T-helper 22 cell (primary cell): Measurements from ENCODE around the gene ODF2L.
"Not testable (repeated sequence)": the region's sequence is repeated elsewhere in the genome, so short reads cannot be mapped to it uniquely, and the experiment has no call there.

Experiments
- DNase-seq: peaks from one replicate; pipeline ENCODE4 v3.0.0-alpha.2; 2020; ENCODE audit warnings: low read depth

Gene ODF2L

DNA sequence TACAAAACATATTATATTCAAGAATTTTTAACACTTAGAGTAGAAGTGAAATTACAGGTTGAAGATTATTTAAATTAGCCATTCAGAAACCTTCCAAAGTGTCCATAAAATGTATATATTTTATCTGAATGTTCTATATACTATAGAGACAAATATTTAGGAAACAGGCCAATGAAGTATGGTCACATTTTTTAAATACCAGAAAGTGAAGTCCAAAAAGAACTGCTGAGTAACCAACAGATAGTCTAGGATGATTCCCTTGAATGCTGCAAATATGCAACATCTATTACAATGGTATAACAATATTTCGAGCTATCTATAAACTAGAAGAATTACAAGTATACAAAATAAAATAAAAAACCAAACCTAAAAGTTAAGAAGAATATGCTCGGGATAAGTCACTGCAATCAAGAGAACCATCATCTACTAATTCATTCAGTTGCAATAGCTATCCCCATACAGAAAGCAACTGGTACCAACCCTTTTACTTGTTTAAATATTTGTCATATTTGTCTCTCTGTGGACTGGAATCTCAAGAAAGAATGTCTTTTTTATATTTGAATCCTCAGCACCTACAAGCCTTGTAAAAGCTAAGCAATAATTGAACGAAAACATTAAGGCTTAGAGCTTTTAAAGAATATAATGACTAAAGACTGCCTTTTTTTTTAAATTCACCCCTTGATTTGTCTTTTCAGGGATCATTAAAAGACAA lies 8.1 kb downstream of the ODF2L start:
- no peak for DNase-seq

- no peak for DNase-seq
These were observed 13.2 kb downstream of the ODF2L start for GRCh38 chr1:86382878-86383277.

- DNase-seq: no peak
These were observed 14.9 kb downstream of the ODF2L start for GRCh38 chr1:86381223-86381622.

DNA sequence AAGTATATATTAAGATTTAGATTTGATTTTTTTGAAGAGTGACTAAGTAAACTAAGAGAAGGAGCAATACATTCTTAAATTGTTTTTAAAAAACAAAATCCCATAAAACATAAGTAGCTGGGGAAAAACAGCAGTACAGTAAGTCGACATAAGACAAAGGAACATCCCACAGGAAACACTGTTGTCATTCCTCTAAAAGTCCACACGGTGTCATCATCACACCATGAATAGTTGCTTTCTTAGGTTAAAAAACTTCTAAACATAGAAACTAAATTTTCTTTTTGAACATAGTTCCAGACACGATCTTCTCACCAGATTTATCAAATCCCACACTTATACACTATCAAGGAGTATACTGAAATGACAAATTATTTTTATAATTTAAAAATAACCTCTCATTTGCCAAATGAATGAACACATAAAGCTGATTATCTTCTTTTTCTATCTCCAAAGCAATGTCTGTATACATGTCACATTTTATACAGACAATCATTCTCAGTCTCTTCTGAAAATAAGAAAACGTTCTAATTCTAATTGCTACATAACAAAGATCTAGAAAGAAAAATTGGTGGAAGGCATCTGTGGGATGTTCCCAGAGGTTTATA lies 15.8 kb downstream of the ODF2L start:
- DNase-seq: no peak

- no peak for DNase-seq
These were observed 17.3 kb downstream of the ODF2L start for GRCh38 chr1:86378813-86379212.

GRCh38 chr1:86377341-86377740 lies 18.8 kb downstream of the ODF2L start:
- DNase-seq: no peak

DNA sequence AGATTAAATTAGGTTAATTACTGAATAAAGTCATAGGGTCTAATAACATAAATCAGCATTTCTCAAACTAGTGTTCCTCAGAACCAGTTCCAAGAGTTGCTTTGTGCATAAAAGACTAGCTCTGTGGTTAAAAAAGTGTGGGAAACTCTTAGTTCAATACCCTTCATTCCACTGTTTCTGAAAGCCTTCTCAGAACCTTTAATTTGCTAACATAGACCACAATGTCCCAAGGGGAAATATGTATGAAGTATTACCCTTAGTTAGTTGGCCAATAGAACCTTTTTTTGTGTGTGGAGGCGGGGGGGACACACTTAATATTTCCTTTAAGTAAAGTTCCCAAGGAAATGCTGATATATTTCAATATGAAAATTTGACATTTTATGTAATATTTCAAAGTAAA lies 20.4 kb downstream of the ODF2L start:
- no peak for DNase-seq

- no peak for DNase-seq
These were observed 25.5 kb downstream of the ODF2L start for GRCh38 chr1:86370601-86371022.

DNA sequence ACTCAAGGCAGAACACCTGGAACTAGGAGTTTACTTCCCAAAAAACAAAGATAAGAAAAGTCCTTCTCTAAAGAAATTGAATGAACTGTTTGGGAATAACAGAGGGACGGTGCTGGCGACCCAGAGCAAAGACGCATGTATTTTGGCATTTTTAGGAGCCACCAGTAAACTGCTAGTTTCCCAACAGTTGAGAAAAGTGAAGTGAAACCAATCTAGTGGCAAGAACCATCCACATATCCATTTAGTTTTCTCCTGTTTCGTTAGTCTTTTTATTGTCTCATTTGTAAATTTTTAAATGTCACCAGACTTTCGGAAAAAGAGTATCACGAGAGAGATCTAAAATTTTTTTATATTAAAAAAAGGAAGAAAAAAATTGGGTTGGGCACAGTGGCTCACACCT lies 30.2 kb downstream of the ODF2L start:
- DNase-seq: no peak

- no peak for DNase-seq
These were observed 33.3 kb downstream of the ODF2L start for GRCh38 chr1:86362807-86363206.

DNA sequence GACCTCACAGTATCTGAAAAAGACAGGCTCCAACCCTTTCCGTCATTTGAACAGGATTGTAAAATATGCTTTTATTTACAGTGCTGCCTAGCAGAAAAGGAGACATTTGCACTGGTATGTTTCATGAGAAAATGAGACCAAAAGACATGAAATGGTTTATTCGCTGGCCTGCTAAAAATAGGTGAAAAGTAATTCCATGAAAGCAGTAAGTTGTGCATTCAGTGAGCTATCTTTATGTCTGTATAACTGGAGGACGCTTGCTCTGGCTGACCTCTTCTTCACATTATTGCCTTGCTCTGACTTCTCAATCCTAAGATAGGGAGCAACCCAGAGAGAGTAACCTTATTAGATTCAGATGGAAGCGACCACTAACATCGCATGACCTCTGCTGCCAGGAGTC lies 38.3 kb downstream of the ODF2L start:
- no peak for DNase-seq

GRCh38 chr1:86356247-86356646 lies 39.9 kb downstream of the ODF2L start:
- DNase-seq: no peak

- no peak for DNase-seq
These were observed 44.0 kb downstream of the ODF2L start for GRCh38 chr1:86352086-86352485.

GRCh38 chr1:86350230-86350629 lies 45.9 kb downstream of the ODF2L start:
- DNase-seq: not testable (repeated sequence)

- no peak for DNase-seq
These were observed 49.7 kb downstream of the ODF2L start for GRCh38 chr1:86346388-86346787.

DNA sequence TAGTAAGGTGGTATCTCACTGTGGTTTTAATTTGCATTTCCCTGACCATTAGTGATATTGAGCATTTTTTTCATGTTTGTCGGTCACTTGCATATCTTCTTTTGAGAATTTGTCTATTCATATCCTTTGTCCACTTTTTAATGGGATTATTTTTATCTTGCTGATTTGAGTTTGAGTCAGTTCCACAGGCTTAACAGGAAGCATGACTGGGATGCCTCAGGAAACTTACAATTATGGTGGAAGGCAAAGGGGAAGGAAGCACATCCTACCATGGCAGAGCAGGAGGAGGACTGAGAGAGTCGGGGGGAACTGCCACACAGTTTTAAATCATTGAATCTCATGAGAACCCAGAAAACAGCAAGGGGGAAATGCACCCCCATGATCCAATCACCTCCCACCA lies 51.1 kb downstream of the ODF2L start:
- DNase-seq: no peak

- DNase-seq: no peak
These were observed 56.2 kb downstream of the ODF2L start for GRCh38 chr1:86339906-86340305.

DNA sequence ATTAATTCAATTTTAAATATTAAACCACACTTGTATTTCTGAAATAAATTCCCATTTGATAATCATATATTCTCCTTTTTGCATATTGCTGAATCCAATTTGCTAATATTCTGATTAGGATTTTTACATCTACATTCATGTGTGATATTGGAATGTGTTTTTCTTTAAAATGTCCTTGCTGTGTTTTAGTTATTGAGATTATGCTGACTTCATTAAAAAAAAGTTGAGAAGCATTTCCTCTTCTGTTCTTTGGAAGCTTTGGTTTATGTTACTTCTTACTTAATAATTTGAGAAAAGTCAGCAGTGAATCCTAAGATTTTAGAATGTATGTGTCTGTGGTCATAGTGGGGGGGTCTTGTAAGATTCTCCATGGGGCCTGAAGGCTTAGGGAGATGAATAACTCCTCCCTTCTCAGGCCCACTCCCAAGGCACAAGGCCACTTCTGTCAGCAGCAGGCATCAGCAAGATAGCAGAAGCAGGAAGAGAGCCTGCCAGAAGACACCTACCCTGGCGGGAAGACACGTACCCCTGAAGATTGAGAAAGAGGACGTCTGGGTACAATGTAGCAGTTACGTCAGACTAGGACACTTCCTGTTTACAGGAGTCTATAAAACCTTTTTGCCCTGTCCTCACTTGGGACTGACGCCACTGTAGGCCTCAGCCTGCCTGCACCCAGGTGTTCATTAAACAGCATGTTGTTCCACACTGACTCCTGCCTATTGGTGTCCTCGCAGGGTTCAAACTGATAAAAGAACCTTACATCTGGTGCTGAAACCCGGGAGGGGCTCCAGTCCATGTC lies 56.9 kb downstream of the ODF2L start:
- no peak for DNase-seq

DNA sequence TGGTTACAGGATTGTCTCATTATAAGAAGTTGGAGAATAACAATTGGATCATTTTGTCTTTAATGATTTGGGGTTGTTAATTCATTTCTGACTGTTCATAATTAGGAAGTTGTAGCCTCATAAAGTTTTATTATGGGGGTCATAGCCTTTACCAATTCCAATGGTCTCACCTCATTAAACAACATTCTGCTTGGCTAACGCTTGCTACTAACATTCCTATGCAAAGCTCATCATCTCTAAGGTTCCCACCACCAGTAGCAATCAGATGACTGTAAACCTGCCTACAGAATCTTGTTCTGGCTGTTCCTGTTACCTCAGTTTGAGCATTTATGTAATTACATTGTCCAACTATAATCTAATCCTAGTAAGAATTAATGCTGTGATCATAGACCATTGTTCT lies 60.2 kb downstream of the ODF2L start:
- no peak for DNase-seq

DNA sequence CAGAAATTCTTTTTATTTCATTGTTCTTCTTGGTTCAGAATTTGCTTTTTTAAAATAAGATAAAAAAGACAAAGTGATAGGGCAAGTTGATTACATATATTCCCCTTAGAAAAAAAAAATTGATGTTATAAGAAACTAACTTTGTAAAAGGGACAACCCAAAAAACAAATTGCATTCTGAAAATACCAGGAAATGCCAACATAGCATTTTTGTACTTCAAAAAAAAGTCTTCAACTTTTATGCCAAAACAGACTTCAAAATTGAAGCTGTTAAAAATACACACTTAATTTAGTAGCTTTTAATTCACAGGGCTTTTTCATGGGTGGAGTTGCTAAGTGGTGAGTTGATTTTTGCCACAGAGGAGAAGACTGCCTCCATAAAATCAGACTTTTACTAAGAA lies 70.9 kb downstream of the ODF2L start:
- DNase-seq: no peak

DNA sequence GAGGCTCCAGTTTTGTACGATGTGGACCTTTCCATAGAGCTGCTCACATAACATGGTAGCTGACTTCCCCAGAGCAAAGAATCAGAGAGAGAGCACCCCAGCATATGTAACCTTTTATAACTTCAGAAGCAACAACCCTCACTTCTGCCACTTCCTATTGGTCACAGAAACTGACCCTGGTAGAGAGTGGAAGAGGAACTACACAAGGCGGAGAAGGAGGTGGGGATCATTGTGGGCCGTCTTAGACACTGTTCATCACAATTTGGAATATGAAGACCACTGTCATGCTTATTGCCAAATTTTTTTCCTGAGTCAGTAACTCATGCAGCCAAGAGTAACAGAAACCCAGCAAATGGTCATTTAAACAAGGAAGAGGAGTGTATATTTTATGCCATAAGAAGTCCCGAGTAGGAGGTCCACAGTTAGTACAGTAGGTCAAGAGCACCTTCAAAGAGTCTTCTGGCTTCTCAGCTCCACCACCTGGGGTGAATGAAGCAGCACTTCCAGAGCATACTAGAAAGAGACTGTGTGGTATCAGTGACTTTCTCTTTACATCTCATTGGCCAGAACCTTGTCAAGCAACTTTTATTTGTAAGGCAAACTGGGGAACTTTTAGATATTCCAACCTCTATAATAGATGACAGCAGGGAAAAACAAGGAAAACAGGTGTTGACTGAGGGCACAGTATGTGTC lies 71.8 kb downstream of the ODF2L start:
- no peak for DNase-seq

DNA sequence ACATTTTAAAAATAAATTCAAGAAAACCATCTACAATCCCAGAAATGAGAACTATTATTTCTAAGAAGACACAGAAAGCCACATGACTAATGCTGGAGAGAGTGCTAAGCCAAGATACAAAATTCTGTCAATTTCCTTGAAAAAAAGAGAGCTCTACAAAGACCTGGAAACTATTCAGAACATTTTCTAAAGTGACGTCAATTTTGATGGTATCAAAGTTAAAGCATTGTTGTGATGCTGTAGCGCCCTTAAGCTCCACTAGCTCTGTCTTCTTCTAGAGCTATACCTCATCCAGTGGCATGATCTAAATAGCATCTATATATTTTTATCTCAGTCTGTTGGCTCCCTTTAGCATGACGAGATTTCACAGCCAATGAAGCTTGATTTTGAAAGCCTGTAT lies 73.9 kb downstream of the ODF2L start:
- no peak for DNase-seq

- DNase-seq: no peak
These were observed 77.7 kb downstream of the ODF2L start for GRCh38 chr1:86318436-86318835.
